CD4-positive, alpha-beta T cell treated with Interleukin-2 at 100 ng/mL for 4 hours (primary cell): ENCODE data around the gene IFT122.
"Not testable (repeated sequence)": the region's sequence is repeated elsewhere in the genome, so short reads cannot be mapped to it uniquely, and the experiment has no call there.

Experiments used
- DNase-seq: peaks from one replicate; pipeline ENCODE4 v3.0.0-alpha.2; 2020; ENCODE audit warnings: low spot score

IFT122 gene

DNA sequence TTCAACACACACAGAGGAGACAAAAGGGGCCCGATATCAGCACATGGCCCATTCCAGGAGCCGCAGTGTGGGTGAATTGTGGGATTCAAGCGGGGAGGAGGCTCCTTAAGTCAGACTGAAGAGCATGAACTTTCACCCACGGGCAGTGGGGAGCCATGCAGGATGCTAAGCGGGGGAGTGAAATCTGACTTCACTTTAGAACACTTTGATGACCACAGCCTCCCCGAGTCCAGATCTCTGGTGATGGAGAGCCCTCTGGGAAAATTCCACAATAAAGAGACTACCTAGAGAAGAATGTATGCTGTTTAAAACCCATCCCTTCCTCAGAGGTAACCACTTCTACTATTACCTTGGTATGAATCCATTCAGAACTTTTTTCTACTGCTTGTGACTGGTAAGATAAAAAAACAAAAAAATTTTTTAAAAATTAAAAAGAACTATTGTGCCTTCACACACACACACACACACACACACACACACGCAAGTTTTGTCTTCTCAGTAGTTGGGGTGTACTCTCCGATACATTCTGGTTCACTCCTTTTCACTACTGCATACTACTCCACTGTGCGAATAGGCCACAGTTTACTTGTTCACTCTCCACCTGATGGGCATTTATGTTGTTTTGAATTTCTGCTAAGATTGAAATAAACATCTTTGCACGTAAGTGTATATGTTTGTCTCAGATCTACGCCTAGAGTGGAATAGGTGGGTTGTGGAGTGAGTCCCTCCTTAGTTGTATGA, 100.9 kb downstream of the IFT122 start:
- DNase-seq = no peak

DNA sequence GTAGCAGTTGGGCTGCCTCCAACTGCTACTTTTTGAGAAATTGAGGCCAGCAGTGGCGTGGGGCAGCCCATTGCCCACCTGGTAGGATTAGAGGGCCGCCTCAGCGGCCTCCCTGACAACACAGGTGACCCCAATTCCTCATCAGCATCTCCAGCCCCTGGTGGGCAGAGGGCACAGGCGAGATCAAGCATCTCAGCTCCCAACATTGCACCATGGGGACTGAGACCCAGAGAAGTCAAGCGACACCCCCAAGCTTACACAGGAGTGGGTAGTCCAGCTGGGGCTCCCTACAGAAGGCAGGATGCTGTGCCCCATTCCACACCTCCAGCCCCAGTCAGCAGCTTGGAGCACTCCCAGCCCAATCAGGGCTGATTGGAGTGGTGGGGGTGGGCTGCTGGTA, 102.7 kb downstream of the IFT122 start:
- no peak for DNase-seq

- no peak for DNase-seq
Observed at GRCh38 chr3:129543156-129543790, 103.2 kb downstream of the IFT122 start, which contains the start of gene H1-8. TSS of gene H1-8 (plus strand) at chr3:129543175. CDS start at chr3:129543219, 44 bp downstream.

GRCh38 chr3:129543999-129544398, 104.0 kb downstream of the IFT122 start:
- DNase-seq = no peak

DNA sequence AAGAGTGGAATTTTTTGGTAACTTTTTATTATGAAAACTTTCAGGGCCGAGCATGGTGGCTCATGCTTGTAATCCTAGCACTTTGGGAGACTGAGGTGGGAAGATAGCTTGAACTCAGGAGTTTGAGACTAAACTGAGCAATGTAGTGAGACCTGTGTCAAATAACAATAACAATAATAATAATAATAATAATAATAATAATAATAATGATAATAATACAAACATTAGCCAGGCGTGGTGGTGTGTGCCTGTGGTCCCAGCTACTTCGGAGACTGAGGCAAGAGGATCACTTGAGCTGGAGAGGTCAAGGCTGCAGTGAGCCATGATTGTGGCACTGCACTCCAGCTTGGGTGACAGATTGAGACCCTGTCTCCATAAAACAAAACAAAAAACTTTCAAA, 105.9 kb downstream of the IFT122 start:
- not testable (repeated sequence) for DNase-seq

- no peak for DNase-seq
Observed at GRCh38 chr3:129547241-129547640, 107.2 kb downstream of the IFT122 start.

GRCh38 chr3:129548104-129548965, 108.3 kb downstream of the IFT122 start:
- no peak for DNase-seq

GRCh38 chr3:129549006-129549800, 109.2 kb downstream of the IFT122 start:
- DNase-seq = no peak

DNA sequence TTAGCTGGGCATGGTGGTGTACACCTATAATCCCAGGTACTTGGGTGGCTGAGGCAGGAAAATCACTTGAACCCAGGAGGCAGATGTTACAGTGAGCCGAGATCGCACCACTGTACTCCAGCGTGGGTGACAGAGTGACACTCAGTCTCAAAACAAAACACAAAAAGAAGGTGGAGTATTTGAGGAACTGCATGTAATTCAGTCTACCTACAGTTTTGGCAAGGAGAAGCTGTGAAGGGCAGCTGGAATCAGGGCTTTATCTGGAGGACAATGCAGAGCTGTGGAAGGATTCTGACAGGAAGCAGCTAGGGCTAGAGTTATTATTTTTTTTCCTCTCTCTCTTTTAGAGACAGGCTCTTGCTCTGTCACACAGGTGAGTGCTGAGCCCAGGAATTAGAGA, 109.8 kb downstream of the IFT122 start:
- DNase-seq = no peak

GRCh38 chr3:129552287-129553050, 112.4 kb downstream of the IFT122 start:
- DNase-seq = no peak

DNA sequence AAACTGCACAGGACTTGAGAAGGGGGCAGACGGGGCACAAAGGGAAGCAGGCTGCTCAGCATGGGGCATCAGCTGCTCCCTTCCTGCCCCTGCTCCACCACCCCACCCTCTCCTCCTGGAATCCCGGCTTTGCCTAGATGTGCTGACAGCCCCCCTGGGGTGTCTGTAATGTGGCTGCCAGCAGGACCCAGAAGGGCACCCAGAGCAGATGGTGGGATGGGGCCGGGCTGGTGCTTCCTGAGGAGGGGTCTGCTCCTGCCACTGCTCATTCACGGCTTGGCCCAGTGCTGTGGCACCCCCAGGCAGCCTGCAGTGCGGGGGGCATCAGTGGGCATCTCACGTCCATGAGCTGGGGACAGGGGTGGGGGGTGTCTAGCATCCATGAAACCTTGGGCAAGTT, 113.1 kb downstream of the IFT122 start:
- DNase-seq = no peak

GRCh38 chr3:129553719-129554118, 113.7 kb downstream of the IFT122 start:
- peak; percentile 14 for DNase-seq

GRCh38 chr3:129554356-129555152, 114.5 kb downstream of the IFT122 start:
- DNase-seq = no peak

- no peak for DNase-seq
Observed at GRCh38 chr3:129555153-129555550, 115.1 kb downstream of the IFT122 start.

DNA sequence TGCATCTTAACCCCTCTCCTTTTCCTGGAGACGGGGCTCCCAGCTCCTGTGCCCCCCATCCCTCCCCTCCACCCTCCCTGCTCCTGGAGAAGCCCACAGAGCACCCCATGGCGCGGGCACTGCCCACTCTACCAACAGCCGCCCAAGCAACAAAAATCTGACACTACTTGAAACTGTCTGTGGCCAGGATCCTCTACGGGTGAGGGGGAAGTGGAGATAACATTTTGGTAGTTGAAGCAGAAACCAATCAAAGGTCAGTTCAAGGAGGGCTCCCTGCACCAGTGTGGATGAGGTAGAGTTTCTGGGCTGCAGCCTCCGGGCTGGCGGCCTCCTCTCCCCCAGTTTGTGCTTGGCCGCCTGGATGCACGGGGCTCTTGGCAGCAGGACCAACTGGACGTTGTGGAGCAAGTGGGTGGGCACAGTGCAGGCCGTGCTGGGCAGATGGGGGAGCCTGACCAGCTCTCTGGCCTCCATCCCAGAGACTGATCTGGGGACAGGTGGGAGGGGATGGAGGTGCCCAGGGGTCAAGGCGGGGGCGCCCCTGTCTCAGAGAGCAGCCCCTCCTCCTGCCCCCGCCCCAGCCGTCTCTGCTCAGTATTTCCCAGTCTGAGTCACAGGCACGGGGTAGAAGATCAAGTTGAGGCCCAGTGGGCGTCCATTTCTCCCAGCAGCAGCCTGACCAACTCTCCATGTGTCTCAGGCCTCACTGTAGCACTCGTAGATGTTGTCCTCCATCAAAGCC, 115.8 kb downstream of the IFT122 start:
- DNase-seq = no peak

DNA sequence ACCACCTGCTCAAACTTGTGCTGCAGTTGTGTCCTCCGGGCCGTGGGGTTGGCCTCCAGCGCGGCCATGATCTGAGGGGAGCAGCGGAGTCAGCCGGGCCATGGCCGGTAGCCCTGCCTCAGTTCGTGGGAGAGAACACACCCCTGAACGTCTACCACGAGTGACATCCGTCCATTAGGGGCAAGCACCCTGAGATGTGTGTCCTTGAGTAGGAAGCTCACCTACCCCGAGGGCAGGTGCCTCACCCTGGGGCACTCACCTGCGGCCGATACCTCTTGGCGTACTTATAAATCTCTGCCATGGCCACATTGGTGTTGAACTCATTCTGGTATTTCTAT, 116.3 kb downstream of the IFT122 start:
- no peak for DNase-seq

- DNase-seq = no peak
Observed at GRCh38 chr3:129556890-129557547, 117.0 kb downstream of the IFT122 start.

DNA sequence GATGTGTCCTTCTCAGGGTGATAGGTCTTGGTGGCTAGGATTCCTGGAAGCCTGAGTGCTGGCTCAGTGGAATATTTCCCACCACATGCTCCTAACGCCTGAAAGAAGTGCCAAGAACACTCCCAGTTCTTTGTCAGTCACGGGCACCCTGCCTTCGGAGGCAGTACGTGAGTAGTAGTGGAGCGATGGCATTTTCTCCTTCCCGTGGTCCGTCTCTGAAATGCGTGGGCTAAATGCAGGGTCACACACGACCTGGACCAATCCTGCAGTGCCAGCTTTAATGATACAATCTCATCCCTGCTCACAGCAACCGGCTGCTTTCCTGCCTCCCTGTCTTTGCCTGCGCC, 117.5 kb downstream of the IFT122 start:
- DNase-seq = no peak

GRCh38 chr3:129558081-129558771, 118.2 kb downstream of the IFT122 start:
- DNase-seq = no peak
